ENCODE data around the gene FAM174C. TPM values are rescaled to one million over a fixed set of nuclear protein-coding genes. Genes with fewer than 3 reads are reported as not detected.

Gene FAM174C
- total RNA-seq, 4 donors from 2014 or later: 37.4 to 76.7 (median 46.7) TPM

DNA sequence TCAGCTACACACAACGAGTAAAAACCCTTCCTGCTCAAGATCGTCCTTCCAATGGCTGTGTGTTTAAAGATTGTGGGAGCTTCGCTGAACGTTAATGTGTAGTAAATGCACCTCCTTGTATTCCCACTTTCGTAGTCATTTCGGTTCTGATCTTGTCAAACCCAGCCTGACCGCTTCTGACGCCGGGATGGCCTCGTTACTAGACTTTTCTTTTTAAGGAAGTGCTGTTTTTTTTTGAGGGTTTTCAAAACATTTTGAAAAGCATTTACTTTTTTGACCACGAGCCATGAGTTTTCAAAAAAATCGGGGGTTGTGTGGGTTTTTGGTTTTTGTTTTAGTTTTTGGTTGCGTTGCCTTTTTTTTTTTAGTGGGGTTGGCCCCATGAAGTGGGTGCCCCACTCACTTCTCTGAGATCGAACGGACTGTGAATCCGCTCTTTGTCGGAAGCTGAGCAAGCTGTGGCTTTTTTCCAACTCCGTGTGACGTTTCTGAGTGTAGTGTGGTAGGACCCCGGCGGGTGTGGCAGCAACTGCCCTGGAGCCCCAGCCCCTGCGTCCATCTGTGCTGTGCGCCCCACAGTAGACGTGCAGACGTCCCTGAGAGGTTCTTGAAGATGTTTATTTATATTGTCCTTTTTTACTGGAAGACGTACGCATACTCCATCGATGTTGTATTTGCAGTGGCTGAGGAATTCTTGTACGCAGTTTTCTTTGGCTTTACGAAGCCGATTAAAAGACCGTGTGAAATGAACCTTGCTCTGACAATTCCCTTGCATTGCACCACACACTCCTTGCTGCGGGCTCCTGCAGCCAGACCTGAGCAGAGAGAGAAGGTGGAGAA is 2.7 kb upstream of the FAM174C start:
- TF ChIP-seq, protein P1, sequence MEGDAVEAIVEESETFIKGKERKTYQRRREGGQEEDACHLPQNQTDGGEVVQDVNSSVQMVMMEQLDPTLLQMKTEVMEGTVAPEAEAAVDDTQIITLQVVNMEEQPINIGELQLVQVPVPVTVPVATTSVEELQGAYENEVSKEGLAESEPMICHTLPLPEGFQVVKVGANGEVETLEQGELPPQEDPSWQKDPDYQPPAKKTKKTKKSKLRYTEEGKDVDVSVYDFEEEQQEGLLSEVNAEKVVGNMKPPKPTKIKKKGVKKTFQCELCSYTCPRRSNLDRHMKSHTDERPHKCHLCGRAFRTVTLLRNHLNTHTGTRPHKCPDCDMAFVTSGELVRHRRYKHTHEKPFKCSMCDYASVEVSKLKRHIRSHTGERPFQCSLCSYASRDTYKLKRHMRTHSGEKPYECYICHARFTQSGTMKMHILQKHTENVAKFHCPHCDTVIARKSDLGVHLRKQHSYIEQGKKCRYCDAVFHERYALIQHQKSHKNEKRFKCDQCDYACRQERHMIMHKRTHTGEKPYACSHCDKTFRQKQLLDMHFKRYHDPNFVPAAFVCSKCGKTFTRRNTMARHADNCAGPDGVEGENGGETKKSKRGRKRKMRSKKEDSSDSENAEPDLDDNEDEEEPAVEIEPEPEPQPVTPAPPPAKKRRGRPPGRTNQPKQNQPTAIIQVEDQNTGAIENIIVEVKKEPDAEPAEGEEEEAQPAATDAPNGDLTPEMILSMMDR (IDR thresholded peaks at IDR 0.05; ENCODE audit: low read depth): no peak

DNA sequence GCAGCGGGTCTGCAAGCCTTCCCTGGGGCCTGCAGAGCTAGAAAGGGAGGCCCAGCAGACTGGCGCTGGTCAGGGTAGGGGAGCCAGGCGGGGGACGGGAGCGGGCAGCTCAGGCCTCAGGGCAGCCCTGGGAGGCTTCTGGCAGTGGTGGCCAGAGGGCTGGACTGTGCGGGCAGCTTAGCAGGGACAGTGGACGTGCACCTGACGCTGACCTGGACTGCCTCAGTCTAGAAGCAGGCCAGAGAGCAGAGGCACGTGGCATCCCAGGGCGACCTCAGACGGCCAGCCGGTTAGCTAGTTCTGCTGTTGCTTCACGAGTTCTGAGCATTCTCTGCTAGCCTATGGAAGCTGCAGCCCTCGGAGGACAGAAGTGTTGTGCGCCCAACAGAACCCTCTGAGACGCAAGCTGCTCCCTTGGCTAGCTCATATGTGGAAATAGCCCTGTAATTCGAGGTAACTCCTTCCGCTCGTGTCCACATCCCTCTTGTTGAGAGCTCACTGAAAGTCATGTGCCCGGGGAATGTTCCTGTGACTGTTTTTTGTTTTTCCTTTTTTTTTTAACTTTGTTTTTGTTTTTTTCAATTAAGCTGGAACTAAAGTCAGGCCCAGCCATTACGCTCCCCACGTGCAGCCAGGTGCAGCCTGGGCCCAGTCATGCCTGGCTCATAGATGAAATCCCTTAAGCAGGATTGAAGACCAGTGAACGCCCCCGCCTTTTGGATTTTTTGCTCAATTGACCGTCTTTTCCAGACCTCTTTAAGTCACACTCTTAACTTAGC is 1.9 kb upstream of the FAM174C start:
- TF ChIP-seq, protein P1 (IDR thresholded peaks at IDR 0.05; ENCODE audit: low read depth): no peak

DNA sequence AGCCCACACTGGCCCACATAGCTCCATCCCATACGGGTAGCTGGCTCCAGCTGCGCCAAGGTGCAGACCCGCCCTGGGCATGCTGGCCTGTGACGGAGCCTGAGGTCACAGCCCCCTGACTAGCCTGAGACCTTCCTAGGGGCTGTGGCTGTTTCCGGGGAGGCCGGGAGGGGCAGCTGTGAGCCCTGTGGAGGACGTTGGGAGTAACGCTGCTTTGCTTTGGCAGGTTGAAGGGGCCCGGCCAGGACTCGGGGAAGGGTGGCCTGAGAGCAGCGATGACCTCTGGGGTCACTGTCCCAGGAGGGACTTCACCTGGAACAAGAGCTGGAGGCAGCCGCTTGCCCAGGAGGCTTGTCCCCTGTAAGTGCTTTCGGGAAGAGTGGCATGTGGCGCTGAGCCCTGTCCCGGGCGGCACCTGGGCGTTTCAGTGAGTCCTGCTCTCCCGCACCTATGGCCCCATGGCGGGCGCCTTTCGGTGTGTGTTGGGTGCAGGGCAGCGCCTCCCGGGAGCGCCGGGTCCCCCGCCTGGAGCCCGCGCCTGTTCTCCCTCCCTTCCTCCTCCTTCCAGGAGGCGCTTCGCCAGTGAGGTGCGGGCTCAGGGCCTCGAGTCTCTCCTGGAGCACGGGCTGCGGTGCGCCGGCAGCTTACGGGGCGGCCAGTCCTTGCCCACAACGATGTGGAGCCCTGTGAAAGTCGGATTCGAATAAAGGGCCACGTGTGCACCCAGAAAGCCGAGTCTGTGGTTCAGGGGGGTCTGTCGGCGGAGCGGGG is 1.1 kb upstream of the FAM174C start:
- TF ChIP-seq, protein P1 (IDR thresholded peaks at IDR 0.05; ENCODE audit: low read depth): no peak

DNA sequence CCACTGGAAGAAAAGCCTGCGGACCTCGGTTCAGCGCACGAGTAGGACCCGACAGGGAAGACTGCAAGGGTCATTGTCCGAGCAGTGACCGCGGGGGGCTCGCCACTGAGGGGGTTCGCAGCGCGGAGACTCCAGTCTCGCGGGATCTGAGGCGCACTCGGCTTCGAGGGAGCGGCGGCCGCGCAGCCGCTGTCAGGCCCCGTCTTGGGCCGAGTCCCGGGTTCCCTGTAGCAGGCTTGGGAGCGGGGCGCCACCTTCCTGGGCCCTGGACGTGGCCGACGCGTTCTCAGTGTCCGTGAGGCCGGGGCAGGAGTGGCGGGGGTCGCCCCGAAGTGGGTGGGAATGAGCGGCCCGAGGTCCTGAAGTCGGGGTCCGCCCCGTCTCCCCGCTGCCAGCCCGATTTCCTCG is 474 bp upstream of the FAM174C start:
- TF ChIP-seq, protein P1 (IDR thresholded peaks at IDR 0.05; ENCODE audit: low read depth): no peak

DNA sequence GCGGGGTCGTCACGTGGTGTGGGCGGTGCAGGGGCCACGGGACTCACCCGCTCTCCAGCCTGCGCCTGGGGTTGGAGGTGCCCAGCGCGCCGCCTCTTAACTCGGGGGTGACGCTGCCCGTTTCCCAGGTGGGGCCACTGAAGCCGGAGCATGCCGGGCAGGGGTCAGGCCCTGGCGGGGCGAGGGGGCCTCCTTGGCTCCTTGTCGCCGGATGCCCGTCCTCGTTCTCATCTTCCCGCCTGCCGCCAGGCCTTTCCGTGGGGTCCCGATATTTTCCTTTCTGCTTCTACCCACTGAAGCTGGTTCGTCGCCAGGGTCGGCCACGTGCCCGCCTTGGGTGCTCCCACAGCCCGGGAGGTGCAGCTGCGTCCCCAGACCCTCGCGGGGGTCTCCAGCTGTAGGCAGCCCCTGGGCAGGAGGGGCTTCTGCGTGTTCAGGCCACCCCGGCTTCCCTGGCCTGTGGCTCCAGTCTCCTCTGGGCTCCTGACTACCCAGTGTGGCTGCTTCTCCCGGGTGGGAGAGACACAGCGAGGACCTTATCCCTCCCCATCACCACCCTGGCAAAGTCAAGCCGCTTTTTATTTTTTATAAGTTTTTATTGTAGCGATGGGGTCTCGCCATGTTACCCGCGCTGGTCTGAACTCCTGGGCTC is 772 bp downstream of the FAM174C start:
- TF ChIP-seq, protein P1 (IDR thresholded peaks at IDR 0.05; ENCODE audit: low read depth): no peak

DNA sequence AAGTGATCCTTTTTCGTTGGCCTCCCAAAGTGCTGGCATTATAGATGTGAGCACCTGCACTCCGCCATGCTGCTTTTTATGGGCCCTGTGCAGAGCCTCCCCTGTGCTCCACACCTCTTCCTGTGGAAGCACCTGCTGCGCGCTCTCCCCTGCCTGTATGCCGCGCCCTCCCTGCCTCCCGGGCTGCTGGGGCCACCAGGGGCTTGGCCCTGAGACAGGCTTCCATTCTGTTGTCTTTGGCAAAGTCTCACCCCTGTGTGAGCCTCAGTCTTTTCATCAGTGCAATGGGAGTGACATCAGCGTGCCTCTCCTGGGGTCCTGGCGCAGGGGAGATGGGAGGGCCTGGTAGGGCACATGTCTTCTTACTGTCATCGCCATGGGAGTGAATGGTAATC is 1.3 kb downstream of the FAM174C start:
- TF ChIP-seq, protein P1 (IDR thresholded peaks at IDR 0.05; ENCODE audit: low read depth): no peak
